Measurements from ENCODE around the gene PLBD2. TPM values are rescaled to one million over a fixed set of nuclear protein-coding genes. Genes with fewer than 3 reads are reported as not detected.

Gene PLBD2
- total RNA-seq, 2 experiments from 2014 or later, result 3.4 to 14.4 TPM

- Histone ChIP-seq H3K36me3 (ENCODE audit: insufficient read depth, low read length) (peaks cover 94% of the 10 kb centered on the region), H3K9me3 (ENCODE audit: low read length) (no peaks in the 10 kb centered on the region), H3K4me1 (ENCODE audit: insufficient read depth, low read length, poor library complexity, severe bottlenecking) (peaks cover 11% of the 10 kb centered on the region), H3K9me2 (ENCODE audit: insufficient read depth, low read length) (no peaks in the 10 kb centered on the region), H3K79me2 (ENCODE audit: insufficient read depth, low read depth, low read length) (peaks cover 6% of the 10 kb centered on the region; the same call in 1 of the 2 replicates), H3K4me3 (ENCODE audit: low read depth, low read length, poor library complexity, severe bottlenecking) (no peak overlapping the region), H3K4me2 (ENCODE audit: low read length) (no peak overlapping the region), H3K27ac (ENCODE audit: low read depth, low read length, poor library complexity, severe bottlenecking) (no peak overlapping the region), H4K20me1 (ENCODE audit: insufficient read depth, low read length) (no peaks in the 10 kb centered on the region), H2AFZ (ENCODE audit: low read length) (no peak overlapping the region)
- no peak for DNase-seq (ENCODE audit: low spot score)
- TF ChIP-seq EZH2phosphoT487 (IDR thresholded peaks at IDR 0.05; ENCODE audit: borderline replicate concordance, low read depth, low read length) (no peak), CTCF (conservative IDR thresholded peaks at IDR 0.05; ENCODE audit: low read length) (no peak)
- intact Hi-C loops (cut with micrococcal nuclease; ENCODE audit: unreplicated experiment), result no loop called here
- ChIA-PET POLR2A (interaction anchor here (0.5 kb wide), 1 partner anchor 275 kb away, joined by 3 read pairs; no protein-coding TSS in a partner anchor), CTCF (ENCODE audit: unreplicated experiment) (no interaction called here)
- BruUV-seq (replicated peaks), result no TSS peak
Observed at GRCh38 chr12:113320401-113320800, 38.0 kb upstream of the PLBD2 start.

- Histone ChIP-seq H3K4me3 (ENCODE audit: low read depth, low read length, poor library complexity, severe bottlenecking) (no peak overlapping the region), H3K9me2 (ENCODE audit: insufficient read depth, low read length) (no peaks in the 10 kb centered on the region), H3K79me2 (ENCODE audit: insufficient read depth, low read depth, low read length) (peaks cover 6% of the 10 kb centered on the region; the same call in 1 of the 2 replicates), H3K27ac (ENCODE audit: low read depth, low read length, poor library complexity, severe bottlenecking) (no peak overlapping the region), H2AFZ (ENCODE audit: low read length) (no peak overlapping the region), H4K20me1 (ENCODE audit: insufficient read depth, low read length) (no peaks in the 10 kb centered on the region), H3K4me2 (ENCODE audit: low read length) (no peak overlapping the region), H3K36me3 (ENCODE audit: insufficient read depth, low read length) (peaks cover 95% of the 10 kb centered on the region), H3K9me3 (ENCODE audit: low read length) (no peaks in the 10 kb centered on the region), H3K4me1 (ENCODE audit: insufficient read depth, low read length, poor library complexity, severe bottlenecking) (peaks cover 17% of the 10 kb centered on the region)
- intact Hi-C loops (cut with micrococcal nuclease; ENCODE audit: unreplicated experiment), result no loop called here
- no TSS peak for BruUV-seq (replicated peaks)
- no peak for DNase-seq (ENCODE audit: low spot score)
- no peak for TF ChIP-seq CTCF (conservative IDR thresholded peaks at IDR 0.05; ENCODE audit: low read length)
- TF ChIP-seq EZH2phosphoT487 (IDR thresholded peaks at IDR 0.05; ENCODE audit: borderline replicate concordance, low read depth, low read length), result no peak
- ChIA-PET POLR2A (no interaction called here), CTCF (ENCODE audit: unreplicated experiment) (no interaction called here)
Observed at GRCh38 chr12:113322343-113322742, 36.0 kb upstream of the PLBD2 start.

- BruUV-seq (replicated peaks), result no TSS peak
- Histone ChIP-seq H3K4me2 (ENCODE audit: low read length) (no peak overlapping the region), H2AFZ (ENCODE audit: low read length) (no peak overlapping the region), H4K20me1 (ENCODE audit: insufficient read depth, low read length) (no peaks in the 10 kb centered on the region), H3K4me1 (ENCODE audit: insufficient read depth, low read length, poor library complexity, severe bottlenecking) (peaks cover 17% of the 10 kb centered on the region), H3K36me3 (ENCODE audit: insufficient read depth, low read length) (peaks cover 89% of the 10 kb centered on the region), H3K9me3 (ENCODE audit: low read length) (no peaks in the 10 kb centered on the region), H3K4me3 (ENCODE audit: low read depth, low read length, poor library complexity, severe bottlenecking) (no peak overlapping the region), H3K9me2 (ENCODE audit: insufficient read depth, low read length) (no peaks in the 10 kb centered on the region), H3K27ac (ENCODE audit: low read depth, low read length, poor library complexity, severe bottlenecking) (no peak overlapping the region), H3K79me2 (ENCODE audit: insufficient read depth, low read depth, low read length) (peaks cover 6% of the 10 kb centered on the region; the same call in 1 of the 2 replicates)
- CTCF ChIA-PET (ENCODE audit: unreplicated experiment), result no interaction called here
- TF ChIP-seq EZH2phosphoT487 (IDR thresholded peaks at IDR 0.05; ENCODE audit: borderline replicate concordance, low read depth, low read length), result no peak
- TF ChIP-seq CTCF (conservative IDR thresholded peaks at IDR 0.05; ENCODE audit: low read length), result no peak
- intact Hi-C loops (cut with micrococcal nuclease; ENCODE audit: unreplicated experiment), result no loop called here
- POLR2A ChIA-PET, result interaction anchor here (1.2 kb wide), 1 partner anchor 9 kb away, joined by 4 read pairs; the partner anchor contains the start of gene SLC8B1
- no peak for DNase-seq (ENCODE audit: low spot score)
Observed at GRCh38 chr12:113325916-113326315, 32.5 kb upstream of the PLBD2 start.

All from OCI-LY7 (cell line).